ENCODE data around the gene SOX8. TPM values are rescaled to one million over a fixed set of nuclear protein-coding genes. Genes with fewer than 3 reads are reported as not detected.

Gene SOX8
- total RNA-seq, 1 donor from 2014 or later, result 0.74 TPM

- Histone ChIP-seq H3K4me3 (no peak overlapping the region), H3K9me3 (no peaks in the 10 kb centered on the region), H3K36me3 (no peaks in the 10 kb centered on the region), H3K27ac (no peak overlapping the region), H3K4me1 (peaks cover 12% of the 10 kb centered on the region), H3K27me3 (no peaks in the 10 kb centered on the region)
- DNase-seq (ENCODE audit: extremely low spot score in 2 of 2), result no peak
- intact Hi-C loops (cut with DNase I), result no loop called here
- no peak for TF ChIP-seq POLR2A (IDR thresholded peaks at IDR 0.05)
- no peak for TF ChIP-seq CTCF (IDR thresholded peaks at IDR 0.05)
- no peak for TF ChIP-seq POLR2AphosphoS5 (IDR thresholded peaks at IDR 0.05; ENCODE audit: insufficient read depth in 1 of 2, low read depth in 1 of 2)
These were observed 53.5 kb downstream of the SOX8 start for GRCh38 chr16:1035066-1035415.

- H3K9me3 ChIP-seq, result no peaks in the 10 kb centered on the region
- no peaks in the 10 kb centered on the region for H3K27me3 ChIP-seq
- no peak overlapping the region for H3K4me3 ChIP-seq
- no peak overlapping the region for H3K27ac ChIP-seq
- H3K36me3 ChIP-seq, result no peaks in the 10 kb centered on the region
- DNase-seq (ENCODE audit: extremely low spot score in 2 of 2), result no peak
- peaks cover 6% of the 10 kb centered on the region for H3K4me1 ChIP-seq
- TF ChIP-seq POLR2A (IDR thresholded peaks at IDR 0.05) (no peak), POLR2AphosphoS5 (IDR thresholded peaks at IDR 0.05; ENCODE audit: insufficient read depth in 1 of 2, low read depth in 1 of 2) (no peak), CTCF (IDR thresholded peaks at IDR 0.05) (no peak)
- intact Hi-C loops (cut with DNase I), result no loop called here
These were observed 54.6 kb downstream of the SOX8 start for GRCh38 chr16:1036166-1036565.

Other genes starting within 250 kb of the SOX8 start
- 32.7 TPM for gene CIAO3, start 240.8 kb upstream of the SOX8 start, total RNA-seq
- not detected for gene MSLN, start 221.0 kb upstream of the SOX8 start, total RNA-seq
- gene RPUSD1, start 193.4 kb upstream of the SOX8 start, total RNA-seq, result 17.2 TPM
- gene CHTF18, start 193.2 kb upstream of the SOX8 start, total RNA-seq, result 4.9 TPM
- gene GNG13, start 181.0 kb upstream of the SOX8 start, total RNA-seq, result not detected
- gene LMF1, start 10.8 kb upstream of the SOX8 start, total RNA-seq, result 26.0 TPM
- gene SSTR5, start 91.0 kb downstream of the SOX8 start, total RNA-seq, result 0.98 TPM
- not detected for gene C1QTNF8, start 114.5 kb downstream of the SOX8 start, total RNA-seq
- gene CACNA1H, start 171.3 kb downstream of the SOX8 start, total RNA-seq, result 10.8 TPM
- gene TPSG1, start 243.5 kb downstream of the SOX8 start, total RNA-seq, result not detected
- gene TPSB2, start 248.4 kb downstream of the SOX8 start, total RNA-seq, result 59.7 TPM